ENCODE results near the gene INAFM1. TPM values are rescaled to one million over a fixed set of nuclear protein-coding genes. Genes with fewer than 3 reads are reported as not detected.

INAFM1 gene
- total RNA-seq, 4 donors from 2014 or later, result 1.6 to 8.4 (median 5.8) TPM

- TF ChIP-seq, protein P1, sequence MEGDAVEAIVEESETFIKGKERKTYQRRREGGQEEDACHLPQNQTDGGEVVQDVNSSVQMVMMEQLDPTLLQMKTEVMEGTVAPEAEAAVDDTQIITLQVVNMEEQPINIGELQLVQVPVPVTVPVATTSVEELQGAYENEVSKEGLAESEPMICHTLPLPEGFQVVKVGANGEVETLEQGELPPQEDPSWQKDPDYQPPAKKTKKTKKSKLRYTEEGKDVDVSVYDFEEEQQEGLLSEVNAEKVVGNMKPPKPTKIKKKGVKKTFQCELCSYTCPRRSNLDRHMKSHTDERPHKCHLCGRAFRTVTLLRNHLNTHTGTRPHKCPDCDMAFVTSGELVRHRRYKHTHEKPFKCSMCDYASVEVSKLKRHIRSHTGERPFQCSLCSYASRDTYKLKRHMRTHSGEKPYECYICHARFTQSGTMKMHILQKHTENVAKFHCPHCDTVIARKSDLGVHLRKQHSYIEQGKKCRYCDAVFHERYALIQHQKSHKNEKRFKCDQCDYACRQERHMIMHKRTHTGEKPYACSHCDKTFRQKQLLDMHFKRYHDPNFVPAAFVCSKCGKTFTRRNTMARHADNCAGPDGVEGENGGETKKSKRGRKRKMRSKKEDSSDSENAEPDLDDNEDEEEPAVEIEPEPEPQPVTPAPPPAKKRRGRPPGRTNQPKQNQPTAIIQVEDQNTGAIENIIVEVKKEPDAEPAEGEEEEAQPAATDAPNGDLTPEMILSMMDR (IDR thresholded peaks at IDR 0.05; ENCODE audit: low read depth), result no peak
Observed at GRCh38 chr19:47321630-47322029, 46.9 kb downstream of the INAFM1 start.

- TF ChIP-seq, protein P1 (IDR thresholded peaks at IDR 0.05; ENCODE audit: low read depth), result no peak
Observed at GRCh38 chr19:47322058-47322457, 47.4 kb downstream of the INAFM1 start.

DNA sequence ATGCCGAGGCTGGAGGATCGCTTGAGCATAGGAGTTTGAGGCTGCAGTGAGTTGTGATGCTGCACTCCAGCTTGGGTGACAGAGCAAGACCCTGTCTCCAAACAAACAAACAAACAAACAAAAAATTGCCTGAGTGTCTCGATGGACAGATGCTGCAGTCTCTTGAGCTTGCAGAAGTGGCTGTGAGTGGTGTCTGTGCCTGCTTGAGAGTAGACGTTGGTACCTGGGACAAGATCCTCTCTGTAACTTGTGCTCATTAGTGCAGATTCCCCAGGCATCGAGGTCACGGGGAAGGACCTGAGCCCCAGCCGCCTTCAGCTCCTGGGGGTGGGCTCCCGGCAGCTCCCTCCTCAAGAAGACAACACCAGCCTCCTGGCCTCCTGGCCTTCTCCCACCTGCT is 48.7 kb downstream of the INAFM1 start:
- TF ChIP-seq, protein P1 (IDR thresholded peaks at IDR 0.05; ENCODE audit: low read depth), result no peak

GRCh38 chr19:47323872-47324271 is 49.2 kb downstream of the INAFM1 start:
- TF ChIP-seq, protein P1 (IDR thresholded peaks at IDR 0.05; ENCODE audit: low read depth), result no peak

DNA sequence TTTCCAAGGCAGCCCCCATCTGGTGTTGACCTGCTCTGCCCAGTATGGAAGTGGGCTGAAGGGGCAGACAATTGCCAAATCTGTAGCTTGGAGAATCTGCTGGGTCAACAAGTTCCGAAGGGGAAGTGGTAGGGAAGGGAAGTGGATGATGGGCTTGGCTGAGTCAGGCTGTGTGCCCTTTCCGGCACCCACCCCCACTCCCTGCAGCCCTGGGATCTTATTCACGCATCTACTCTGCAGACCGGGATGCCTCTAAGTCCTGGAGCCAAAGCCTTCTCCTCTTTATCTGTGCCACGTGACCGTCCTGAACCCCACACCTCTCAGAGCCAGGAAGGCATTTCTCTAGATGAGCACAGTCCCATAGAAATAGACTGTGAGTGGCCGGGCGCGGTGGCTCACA is 49.8 kb downstream of the INAFM1 start:
- TF ChIP-seq, protein P1 (IDR thresholded peaks at IDR 0.05; ENCODE audit: low read depth), result no peak

Small RNAs within 50 kb of the gene (small RNA-seq; reads per million reads assigned to genes)
- not detected for gene MIR3190

Other genes starting within 250 kb of the INAFM1 start
- 10 to 100 TPM; 25.2 to 42.7 (median 29.2) TPM for gene TMEM160, start 226.3 kb upstream of the INAFM1 start, total RNA-seq
- 10 to 100 TPM; 11.9 to 26.9 (median 17.5) TPM for gene ZC3H4, start 161.1 kb upstream of the INAFM1 start, total RNA-seq
- gene SAE1, start 144.1 kb upstream of the INAFM1 start, total RNA-seq, result 10 to 100 TPM; 43.9 to 56.7 (median 51.4) TPM
- 1 to 10 TPM in 3 of 4 donors, not detected in 1; 2.8 to 6.1 (median 4.0) TPM for gene BBC3, start 43.7 kb upstream of the INAFM1 start, total RNA-seq
- gene CCDC9, start 18.4 kb upstream of the INAFM1 start, total RNA-seq, result 10 to 100 TPM in 2 of 4 donors, 1 to 10 TPM in 2; 6.4 to 23.2 (median 11.4) TPM
- gene C5AR1, start 35.0 kb downstream of the INAFM1 start, total RNA-seq, result 10 to 100 TPM in 3 of 4 donors, 1 to 10 TPM in 1; 8.5 to 90.8 (median 22.0) TPM
- 10 to 100 TPM in 2 of 4 donors, 1 to 10 TPM in 2; 1.3 to 27.9 (median 8.4) TPM for gene C5AR2, start 57.3 kb downstream of the INAFM1 start, total RNA-seq
- gene DHX34, start 74.4 kb downstream of the INAFM1 start, total RNA-seq, result 1 to 10 TPM; 7.3 to 8.2 (median 8.1) TPM
- 10 to 100 TPM in 1 of 4 donors, 1 to 10 TPM in 3; 3.8 to 10.5 (median 6.0) TPM for gene MEIS3, start 144.6 kb downstream of the INAFM1 start, total RNA-seq
- 1 to 10 TPM in 1 of 4 donors, under 1 TPM in 2, not detected in 1; 0.17 to 4.3 (median 0.22) TPM for gene SLC8A2, start 197.0 kb downstream of the INAFM1 start, total RNA-seq
- 1 to 10 TPM; 3.9 to 7.2 (median 4.1) TPM for gene KPTN, start 209.3 kb downstream of the INAFM1 start, total RNA-seq
- 100 to 1,000 TPM in 1 of 4 donors, 10 to 100 TPM in 3; 73.5 to 179 (median 90.9) TPM for gene NAPA, start 240.2 kb downstream of the INAFM1 start, total RNA-seq